ENCODE measurements around the gene PFKFB3. TPM values are rescaled to one million over a fixed set of nuclear protein-coding genes. Genes with fewer than 3 reads are reported as not detected.

The PFKFB3 gene
- total and polyA plus RNA-seq, 2 of the 13 experiments (the other 11 are each of a cell fraction or from before 2014, with no cell fraction given), result 1.2 to 13.3 TPM

- no peak for DNase-seq (ENCODE audit: low spot score)
- TF ChIP-seq ZNF337 (CRISPR knock-in tag; IDR thresholded peaks at IDR 0.05; ENCODE audit: borderline replicate concordance, low read depth) (no peak), AKNA (CRISPR knock-in tag; IDR thresholded peaks at IDR 0.05; ENCODE audit: borderline replicate concordance) (no peak), ELF1 (CRISPR knock-in tag; IDR thresholded peaks at IDR 0.05) (no peak), ATF5 (CRISPR knock-in tag; IDR thresholded peaks at IDR 0.05; ENCODE audit: low read depth) (no peak), SUZ12 (IDR thresholded peaks at IDR 0.05; ENCODE audit: low read depth, low read length) (no peak), ZNF18 (CRISPR knock-in tag; IDR thresholded peaks at IDR 0.05; ENCODE audit: insufficient replicate concordance) (no peak), NFATC3 (CRISPR knock-in tag; IDR thresholded peaks at IDR 0.05) (no peak), ZNF460 (CRISPR knock-in tag; IDR thresholded peaks at IDR 0.05; ENCODE audit: borderline replicate concordance) (no peak)
- TF ChIP-seq, protein P1, sequence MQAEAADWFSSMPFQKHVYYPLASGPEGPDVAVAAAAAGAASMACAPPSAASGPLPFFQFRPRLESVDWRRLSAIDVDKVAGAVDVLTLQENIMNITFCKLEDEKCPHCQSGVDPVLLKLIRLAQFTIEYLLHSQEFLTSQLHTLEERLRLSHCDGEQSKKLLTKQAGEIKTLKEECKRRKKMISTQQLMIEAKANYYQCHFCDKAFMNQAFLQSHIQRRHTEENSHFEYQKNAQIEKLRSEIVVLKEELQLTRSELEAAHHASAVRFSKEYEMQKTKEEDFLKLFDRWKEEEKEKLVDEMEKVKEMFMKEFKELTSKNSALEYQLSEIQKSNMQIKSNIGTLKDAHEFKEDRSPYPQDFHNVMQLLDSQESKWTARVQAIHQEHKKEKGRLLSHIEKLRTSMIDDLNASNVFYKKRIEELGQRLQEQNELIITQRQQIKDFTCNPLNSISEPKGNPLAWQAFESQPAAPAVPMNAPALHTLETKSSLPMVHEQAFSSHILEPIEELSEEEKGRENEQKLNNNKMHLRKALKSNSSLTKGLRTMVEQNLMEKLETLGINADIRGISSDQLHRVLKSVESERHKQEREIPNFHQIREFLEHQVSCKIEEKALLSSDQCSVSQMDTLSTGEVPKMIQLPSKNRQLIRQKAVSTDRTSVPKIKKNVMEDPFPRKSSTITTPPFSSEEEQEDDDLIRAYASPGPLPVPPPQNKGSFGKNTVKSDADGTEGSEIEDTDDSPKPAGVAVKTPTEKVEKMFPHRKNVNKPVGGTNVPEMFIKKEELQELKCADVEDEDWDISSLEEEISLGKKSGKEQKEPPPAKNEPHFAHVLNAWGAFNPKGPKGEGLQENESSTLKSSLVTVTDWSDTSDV (CRISPR knock-in tag; IDR thresholded peaks at IDR 0.05), result no peak
- TF ChIP-seq, protein P2, sequence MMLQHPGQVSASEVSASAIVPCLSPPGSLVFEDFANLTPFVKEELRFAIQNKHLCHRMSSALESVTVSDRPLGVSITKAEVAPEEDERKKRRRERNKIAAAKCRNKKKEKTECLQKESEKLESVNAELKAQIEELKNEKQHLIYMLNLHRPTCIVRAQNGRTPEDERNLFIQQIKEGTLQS (CRISPR knock-in tag; IDR thresholded peaks at IDR 0.05), result no peak
- TF ChIP-seq, protein P3, sequence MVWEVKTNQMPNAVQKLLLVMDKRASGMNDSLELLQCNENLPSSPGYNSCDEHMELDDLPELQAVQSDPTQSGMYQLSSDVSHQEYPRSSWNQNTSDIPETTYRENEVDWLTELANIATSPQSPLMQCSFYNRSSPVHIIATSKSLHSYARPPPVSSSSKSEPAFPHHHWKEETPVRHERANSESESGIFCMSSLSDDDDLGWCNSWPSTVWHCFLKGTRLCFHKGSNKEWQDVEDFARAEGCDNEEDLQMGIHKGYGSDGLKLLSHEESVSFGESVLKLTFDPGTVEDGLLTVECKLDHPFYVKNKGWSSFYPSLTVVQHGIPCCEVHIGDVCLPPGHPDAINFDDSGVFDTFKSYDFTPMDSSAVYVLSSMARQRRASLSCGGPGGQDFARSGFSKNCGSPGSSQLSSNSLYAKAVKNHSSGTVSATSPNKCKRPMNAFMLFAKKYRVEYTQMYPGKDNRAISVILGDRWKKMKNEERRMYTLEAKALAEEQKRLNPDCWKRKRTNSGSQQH (CRISPR knock-in tag; IDR thresholded peaks at IDR 0.05; ENCODE audit: low read depth), result no peak
These were observed 27.0 kb downstream of the PFKFB3 start for GRCh38 chr10:6229746-6230145.

More at GRCh38 chr10:6229746-6230145, 27.0 kb downstream of the PFKFB3 start:
- WGBS (ENCODE audit: low lambda C conversion rate), result 92% methylated on average over 10 of the region's 13 CpGs
- in situ Hi-C loops (cut with HindIII; ENCODE audit: extremely low pct_ligation_motif_present, low pct_unique_long_range_greater_than_20kb) (no loop called here), intact Hi-C loops (cut with micrococcal nuclease; ENCODE audit: unreplicated experiment) (no loop called here)
- BruUV-seq (replicated peaks), result no TSS peak
- ChIA-PET CTCF (ENCODE audit: low intra/inter-chr PET ratio, low total read pairs) (no interaction called here), POLR2A (no interaction called here)
- Histone ChIP-seq H3K4me1 (ENCODE audit: insufficient read depth, low read length) (no peaks in the 10 kb centered on the region), H2AFZ (ENCODE audit: low read length) (no peak overlapping the region), H3K4me3 (replicated peaks in 1 of 3; ENCODE audit: insufficient read depth in 1 of 3, low read depth in 2 of 3, low read length in 3 of 3) (no peak overlapping the region), H3K9ac (ENCODE audit: insufficient read depth, low read depth, low read length) (no peak overlapping the region), H3K4me2 (ENCODE audit: low read depth, low read length) (no peak overlapping the region), H4K20me1 (ENCODE audit: insufficient read depth, low read length) (no peaks in the 10 kb centered on the region), H3K9me3 (ENCODE audit: low read length) (no peaks in the 10 kb centered on the region), H3K27ac (ENCODE audit: extremely low read length, insufficient read depth, low read length) (no peak overlapping the region), H3K36me3 (replicated peaks in 1 of 2; ENCODE audit: control insufficient read depth in 1 of 2, insufficient read depth in 2 of 2, low read length in 2 of 2) (peaks cover 24 to 65% of the 10 kb centered on the region in 2 experiments), H3K79me2 (ENCODE audit: insufficient read depth, low read length) (no peaks in the 10 kb centered on the region), H3K27me3 (ENCODE audit: control insufficient read depth in 1 of 2, insufficient read depth in 2 of 2, low read length in 2 of 2) (no peaks in the 10 kb centered on the region)
- FAIRE-seq (no peak), ATAC-seq (no peak)
